GM10266 (cell line): Measurements from ENCODE around the gene RCOR1.
"Not testable (repeated sequence)": the region's sequence is repeated elsewhere in the genome, so short reads cannot be mapped to it uniquely, and the experiment has no call there.

ENCODE experiments used
- DNase-seq: peaks from one replicate; pipeline ENCODE4 v3.0.0; 2012; ENCODE audit errors: extremely low spot score
- CTCF ChIP-seq: IDR thresholded peaks from 2 replicates; pipeline ENCODE4 v1.5.1; 2012; ENCODE audit warnings: mild to moderate bottlenecking, low read depth; ENCODE audit not compliant: control insufficient read depth, insufficient read depth; ENCODE audit errors: missing control alignments

The RCOR1 gene

DNA sequence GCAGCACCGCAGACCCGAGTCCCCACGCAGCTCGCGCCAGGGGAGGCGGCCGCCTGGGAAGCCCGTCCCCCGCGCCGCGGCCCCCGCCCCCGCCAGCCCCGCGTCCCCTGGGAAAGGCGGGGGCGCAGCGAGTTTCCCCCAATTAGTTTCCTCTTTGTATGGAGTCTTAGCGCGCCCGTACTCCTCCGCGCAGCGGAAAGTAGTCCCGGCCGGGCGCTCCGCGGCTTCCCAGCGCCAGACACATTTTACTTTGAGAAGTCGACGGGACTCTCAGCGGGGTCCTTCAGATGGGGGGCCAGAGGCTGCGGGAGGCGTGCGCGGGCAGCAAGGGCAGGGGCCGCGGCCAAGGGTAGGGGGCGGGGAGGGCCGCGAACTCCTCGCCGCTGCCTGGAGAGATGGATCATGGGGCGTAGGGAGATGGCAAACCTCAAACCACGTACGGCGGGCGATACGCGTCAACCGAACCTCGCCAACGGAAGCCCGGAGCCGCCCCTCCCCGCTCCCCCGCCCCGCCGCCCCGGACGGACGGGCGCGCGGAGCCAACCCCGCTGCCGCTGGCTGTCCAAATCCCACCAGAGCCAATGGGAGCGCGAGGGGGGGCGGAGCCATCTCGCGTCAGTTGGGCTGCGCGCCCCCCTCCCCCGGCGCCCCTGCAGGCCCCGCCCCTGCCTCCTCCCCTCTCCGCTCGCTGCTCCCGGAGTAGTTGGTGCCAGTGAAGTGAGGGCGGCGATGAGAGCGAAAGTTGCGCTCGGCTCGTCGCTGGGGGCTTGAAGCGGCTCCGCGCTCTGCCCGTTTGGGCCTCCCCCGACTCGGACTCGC, at the start of gene RCOR1:
RCOR1 (plus strand) TSS at position 706 of the 819 bp plus-strand sequence. CDS start 238 bp downstream, outside the sequence.
- no peak for TF ChIP-seq CTCF
- peak; percentile 100 for DNase-seq

DNA sequence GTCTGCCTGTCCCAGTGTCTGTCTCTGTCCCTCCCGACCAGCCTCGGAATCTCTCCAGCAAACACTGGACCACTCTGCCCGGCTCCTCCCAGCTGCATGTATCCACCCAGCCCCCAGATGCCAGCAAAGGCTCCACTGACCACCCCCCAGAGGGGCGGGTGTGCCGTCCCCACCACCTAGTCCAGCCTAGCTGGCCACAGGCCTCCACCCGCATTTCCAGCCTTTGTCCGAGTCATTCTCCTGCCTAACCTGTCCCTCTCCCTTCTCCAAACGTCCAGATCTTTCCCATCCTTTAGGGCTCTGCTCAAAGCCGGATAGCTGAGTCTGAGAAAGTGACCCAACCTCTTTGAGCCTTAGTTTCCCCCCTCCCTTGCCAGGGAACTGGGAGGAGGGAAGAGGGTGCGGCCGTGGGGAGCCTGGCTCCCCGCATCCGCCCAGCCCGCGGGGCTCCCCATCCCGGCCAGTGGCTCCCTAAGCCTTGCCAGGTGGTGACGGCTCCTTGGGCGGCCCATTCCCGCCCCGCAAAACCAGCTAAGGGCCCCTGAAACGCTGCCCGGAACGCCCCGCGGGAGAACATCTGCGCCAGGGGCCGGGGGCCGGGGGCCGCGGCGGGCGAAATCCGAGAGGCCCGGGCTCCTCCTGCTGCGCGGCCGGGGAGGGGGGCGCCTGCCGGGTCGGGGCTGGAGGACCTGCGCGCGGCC, 48.3 kb upstream of the RCOR1 start:
- DNase-seq: no peak

GRCh38 chr14:102544747-102545460, 47.5 kb upstream of the RCOR1 start:
- no peak for TF ChIP-seq CTCF
- no peak for DNase-seq

More for the DNA sequence above, 48.3 kb upstream of the RCOR1 start:
- TF ChIP-seq CTCF: no peak

- no peak for DNase-seq
- TF ChIP-seq CTCF: no peak
These were observed 46.8 kb upstream of the RCOR1 start for GRCh38 chr14:102545461-102546265.

- no peak for DNase-seq
- TF ChIP-seq CTCF: no peak
These were observed 43.7 kb upstream of the RCOR1 start for GRCh38 chr14:102548616-102549240.

GRCh38 chr14:102550927-102551401, 41.5 kb upstream of the RCOR1 start:
- not testable (repeated sequence) for DNase-seq
